ENCODE measurements around the gene ATP6V0C.

Gene ATP6V0C

DNA sequence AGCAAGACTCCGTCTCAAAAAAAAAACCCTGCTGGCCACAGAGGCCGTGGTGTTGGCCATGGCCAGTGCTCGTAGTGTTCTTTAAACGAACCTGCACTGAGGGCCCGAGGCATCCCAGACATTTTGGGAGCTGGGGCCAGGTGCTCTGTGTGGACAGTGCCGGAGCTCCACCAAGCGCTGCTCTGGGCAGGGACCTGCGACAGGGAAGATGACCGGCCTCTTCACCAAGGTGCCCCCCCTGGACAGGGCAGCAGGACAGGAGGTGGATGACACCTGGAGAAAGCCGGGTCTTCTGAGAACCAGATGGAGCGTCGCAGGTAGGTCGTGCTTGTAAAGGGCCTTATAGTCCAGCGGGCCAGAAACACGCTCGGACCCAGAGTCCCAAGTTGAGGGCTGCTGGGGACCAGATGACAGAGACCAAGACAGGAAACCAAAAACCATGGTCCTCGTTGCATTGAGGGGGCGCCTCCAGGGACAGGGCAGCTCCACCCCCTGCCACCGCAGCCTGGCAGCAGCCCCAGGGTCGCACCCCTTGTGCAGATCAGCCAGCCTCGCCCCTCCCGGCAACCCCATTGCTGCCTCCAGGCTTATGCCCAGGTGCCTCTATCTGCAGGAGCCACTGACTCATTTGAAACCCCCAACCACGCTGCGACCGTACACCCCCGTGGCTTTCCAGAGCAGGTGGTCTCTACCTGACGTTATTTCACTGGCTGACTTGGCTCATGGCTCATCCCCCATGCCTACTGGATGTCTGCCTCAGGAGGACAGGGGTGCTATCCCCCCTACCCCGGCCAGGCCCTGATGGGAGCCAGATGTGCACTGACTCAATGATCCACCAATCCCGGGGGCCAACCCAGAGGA lies 46.9 kb upstream of the ATP6V0C start:
- H3F3A ChIP-seq (ENCODE audit: low read depth): no peaks in the 10 kb centered on the region
- TF ChIP-seq EZH2phosphoT487 (IDR thresholded peaks at IDR 0.05; ENCODE audit: borderline replicate concordance): no peak
- TF ChIP-seq, protein P1, sequence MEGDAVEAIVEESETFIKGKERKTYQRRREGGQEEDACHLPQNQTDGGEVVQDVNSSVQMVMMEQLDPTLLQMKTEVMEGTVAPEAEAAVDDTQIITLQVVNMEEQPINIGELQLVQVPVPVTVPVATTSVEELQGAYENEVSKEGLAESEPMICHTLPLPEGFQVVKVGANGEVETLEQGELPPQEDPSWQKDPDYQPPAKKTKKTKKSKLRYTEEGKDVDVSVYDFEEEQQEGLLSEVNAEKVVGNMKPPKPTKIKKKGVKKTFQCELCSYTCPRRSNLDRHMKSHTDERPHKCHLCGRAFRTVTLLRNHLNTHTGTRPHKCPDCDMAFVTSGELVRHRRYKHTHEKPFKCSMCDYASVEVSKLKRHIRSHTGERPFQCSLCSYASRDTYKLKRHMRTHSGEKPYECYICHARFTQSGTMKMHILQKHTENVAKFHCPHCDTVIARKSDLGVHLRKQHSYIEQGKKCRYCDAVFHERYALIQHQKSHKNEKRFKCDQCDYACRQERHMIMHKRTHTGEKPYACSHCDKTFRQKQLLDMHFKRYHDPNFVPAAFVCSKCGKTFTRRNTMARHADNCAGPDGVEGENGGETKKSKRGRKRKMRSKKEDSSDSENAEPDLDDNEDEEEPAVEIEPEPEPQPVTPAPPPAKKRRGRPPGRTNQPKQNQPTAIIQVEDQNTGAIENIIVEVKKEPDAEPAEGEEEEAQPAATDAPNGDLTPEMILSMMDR (conservative IDR thresholded peaks at IDR 0.05; ENCODE audit: low read length): no peak
- H3K9me2 ChIP-seq (replicated peaks; ENCODE audit: low read depth, low read length): no peaks in the 10 kb centered on the region
- H3K9me3 ChIP-seq (ENCODE audit: insufficient read depth, low read depth, low read length): no peaks in the 10 kb centered on the region
- H3K36me3 ChIP-seq (ENCODE audit: insufficient read depth, low read length): no peaks in the 10 kb centered on the region
- peak overlapping the region; percentile 100 for H3K9ac ChIP-seq (ENCODE audit: low read depth, low read length, poor library complexity, severe bottlenecking)
- no peaks in the 10 kb centered on the region for H4K20me1 ChIP-seq (ENCODE audit: insufficient read depth, low read length, poor library complexity, severe bottlenecking)
- H3K79me2 ChIP-seq (ENCODE audit: insufficient read depth, low read length): no peaks in the 10 kb centered on the region; the same call in 1 of the 2 replicates
- no peak overlapping the region for H2AFZ ChIP-seq (ENCODE audit: low read length)
- H3K4me1 ChIP-seq (ENCODE audit: insufficient read depth, low read length, poor library complexity, severe bottlenecking): peaks cover 37% of the 10 kb centered on the region
- H3K27me3 ChIP-seq (ENCODE audit: insufficient read depth, low read length, poor library complexity, severe bottlenecking): no peaks in the 10 kb centered on the region
- H3K4me2 ChIP-seq (ENCODE audit: low read depth, low read length, poor library complexity, severe bottlenecking): peak overlapping the region; percentile 92
- H3K4me3 ChIP-seq (ENCODE audit: low read length, poor library complexity, severe bottlenecking): peak overlapping the region; percentile 80

DNA sequence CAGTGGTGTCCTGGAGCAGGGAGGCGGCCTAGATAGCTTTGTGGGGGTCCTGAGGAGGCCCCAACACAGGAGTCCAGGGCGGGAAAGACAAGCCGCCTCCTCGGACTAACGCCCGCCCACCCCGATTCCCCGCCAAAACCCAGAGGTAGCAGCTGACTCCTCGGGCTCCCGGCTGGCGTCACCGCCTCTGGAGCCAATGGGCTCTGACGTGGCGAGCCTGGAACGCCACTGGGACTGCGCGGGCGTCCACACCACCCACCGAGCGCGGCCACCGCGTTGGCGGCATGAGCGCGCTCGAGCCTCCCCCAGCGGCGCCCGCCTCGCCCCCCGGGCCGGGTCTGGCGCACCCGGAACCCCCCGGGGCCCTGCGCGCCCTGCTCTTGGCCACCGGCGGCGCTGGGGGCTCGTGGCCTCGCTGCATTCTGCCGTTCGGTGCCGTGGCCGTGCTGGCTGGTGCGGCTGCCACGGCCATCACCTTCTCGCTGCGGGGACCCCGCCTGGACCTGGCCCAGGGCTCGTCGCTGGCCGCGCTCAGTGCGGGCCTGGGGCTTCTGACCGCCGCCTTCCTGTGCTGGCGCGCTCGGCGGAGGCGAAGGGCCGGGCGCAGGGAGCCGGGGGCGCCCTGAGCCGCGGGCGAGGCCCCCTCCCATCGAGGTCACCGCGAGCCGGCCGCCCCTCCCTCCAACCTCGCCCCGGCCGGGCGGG lies 46.1 kb upstream of the ATP6V0C start:
- H3F3A ChIP-seq (ENCODE audit: low read depth): no peaks in the 10 kb centered on the region
- peak overlapping the region; percentile 92 for H3K4me2 ChIP-seq (ENCODE audit: low read depth, low read length, poor library complexity, severe bottlenecking)

DNA sequence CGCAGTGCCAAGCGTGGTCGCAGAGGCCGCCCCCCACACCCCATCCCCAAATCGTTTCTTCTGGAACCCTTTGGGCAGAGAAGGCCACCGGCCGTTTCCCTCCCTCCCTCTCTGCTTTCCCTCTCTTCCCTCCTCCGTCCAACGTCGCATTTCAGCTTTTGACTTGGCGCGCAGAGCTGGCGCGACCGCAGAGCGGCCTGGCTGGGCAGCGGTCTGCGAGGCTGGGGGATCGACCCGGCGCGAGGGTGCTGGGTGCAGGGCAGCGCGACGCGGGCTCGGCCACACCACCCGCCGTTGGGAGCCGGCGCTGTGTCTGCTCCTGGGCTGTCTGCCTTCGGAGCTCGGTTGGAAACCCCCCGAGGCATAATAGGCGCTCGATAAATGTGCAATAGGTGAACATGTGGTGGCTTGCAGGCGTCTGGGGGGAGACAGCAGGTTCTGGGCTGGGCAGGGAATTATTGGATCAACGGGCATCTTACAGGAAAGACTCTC lies 45.5 kb upstream of the ATP6V0C start:
- H3K27me3 ChIP-seq (ENCODE audit: insufficient read depth, low read length, poor library complexity, severe bottlenecking): no peaks in the 10 kb centered on the region
- peaks cover 2% of the 10 kb centered on the region; the same call in 1 of the 2 replicates for H3K79me2 ChIP-seq (ENCODE audit: insufficient read depth, low read length)
- no peaks in the 10 kb centered on the region for H3K9me2 ChIP-seq (replicated peaks; ENCODE audit: low read depth, low read length)
- peaks cover 37% of the 10 kb centered on the region for H3K4me1 ChIP-seq (ENCODE audit: insufficient read depth, low read length, poor library complexity, severe bottlenecking)
- H3K9me3 ChIP-seq (ENCODE audit: insufficient read depth, low read depth, low read length): no peaks in the 10 kb centered on the region
- no peaks in the 10 kb centered on the region for H3F3A ChIP-seq (ENCODE audit: low read depth)
- peak overlapping the region; percentile 80 for H3K4me3 ChIP-seq (ENCODE audit: low read length, poor library complexity, severe bottlenecking)
- H4K20me1 ChIP-seq (ENCODE audit: insufficient read depth, low read length, poor library complexity, severe bottlenecking): peaks cover 4% of the 10 kb centered on the region
- H3K4me2 ChIP-seq (ENCODE audit: low read depth, low read length, poor library complexity, severe bottlenecking): peak overlapping the region; percentile 92
- H3K36me3 ChIP-seq (ENCODE audit: insufficient read depth, low read length): no peaks in the 10 kb centered on the region
- no peak overlapping the region for H2AFZ ChIP-seq (ENCODE audit: low read length)
- TF ChIP-seq EZH2phosphoT487 (IDR thresholded peaks at IDR 0.05; ENCODE audit: borderline replicate concordance): no peak
- TF ChIP-seq, protein P1 (conservative IDR thresholded peaks at IDR 0.05; ENCODE audit: low read length): no peak
- peak overlapping the region; percentile 100 for H3K9ac ChIP-seq (ENCODE audit: low read depth, low read length, poor library complexity, severe bottlenecking)

More for the DNA sequence above, 46.1 kb upstream of the ATP6V0C start:
- Histone ChIP-seq H3K27me3 (ENCODE audit: insufficient read depth, low read length, poor library complexity, severe bottlenecking) (no peaks in the 10 kb centered on the region), H3K79me2 (ENCODE audit: insufficient read depth, low read length) (no peaks in the 10 kb centered on the region; the same call in 1 of the 2 replicates), H3K4me1 (ENCODE audit: insufficient read depth, low read length, poor library complexity, severe bottlenecking) (peaks cover 37% of the 10 kb centered on the region), H3K4me3 (ENCODE audit: low read length, poor library complexity, severe bottlenecking) (peak overlapping the region; percentile 80), H3K36me3 (ENCODE audit: insufficient read depth, low read length) (no peaks in the 10 kb centered on the region), H4K20me1 (ENCODE audit: insufficient read depth, low read length, poor library complexity, severe bottlenecking) (no peaks in the 10 kb centered on the region), H3K9ac (ENCODE audit: low read depth, low read length, poor library complexity, severe bottlenecking) (peak overlapping the region; percentile 100), H2AFZ (ENCODE audit: low read length) (no peak overlapping the region), H3K9me3 (ENCODE audit: insufficient read depth, low read depth, low read length) (no peaks in the 10 kb centered on the region), H3K9me2 (replicated peaks; ENCODE audit: low read depth, low read length) (no peaks in the 10 kb centered on the region)
- TF ChIP-seq, protein P1 (conservative IDR thresholded peaks at IDR 0.05; ENCODE audit: low read length): no peak
- TF ChIP-seq EZH2phosphoT487 (IDR thresholded peaks at IDR 0.05; ENCODE audit: borderline replicate concordance): no peak
